Measurements from ENCODE around the gene FN1. TPM values are rescaled to one million over a fixed set of nuclear protein-coding genes. Genes with fewer than 3 reads are reported as not detected.

The FN1 gene
- polyA plus RNA-seq, 1 of the 3 experiments (the other 2 are of a cell fraction) = 1,671 TPM

DNA sequence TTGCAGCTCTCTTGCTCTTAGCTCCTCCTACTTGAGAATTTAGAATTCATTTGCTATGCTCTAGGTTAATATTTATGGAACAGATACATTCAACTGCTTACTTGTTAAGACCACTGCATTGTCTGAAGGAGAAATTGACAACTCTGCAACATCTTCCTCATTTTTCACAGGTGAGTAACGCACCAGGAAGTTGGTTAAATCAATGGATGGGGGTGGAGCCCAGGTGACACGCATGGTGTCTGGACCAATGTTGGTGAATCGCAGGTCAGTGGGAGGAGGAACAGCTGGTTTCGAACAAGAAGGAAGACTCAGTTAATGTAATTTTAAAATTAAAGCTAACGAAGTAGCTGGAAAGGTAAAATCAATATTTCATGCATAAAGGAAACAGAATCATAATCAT lies 44.3 kb downstream of the FN1 start (continued):
- TF ChIP-seq, protein P1, sequence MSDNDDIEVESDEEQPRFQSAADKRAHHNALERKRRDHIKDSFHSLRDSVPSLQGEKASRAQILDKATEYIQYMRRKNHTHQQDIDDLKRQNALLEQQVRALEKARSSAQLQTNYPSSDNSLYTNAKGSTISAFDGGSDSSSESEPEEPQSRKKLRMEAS (IDR thresholded peaks at IDR 0.05; ENCODE audit: low read depth) = no peak
- TF ChIP-seq, protein P2, sequence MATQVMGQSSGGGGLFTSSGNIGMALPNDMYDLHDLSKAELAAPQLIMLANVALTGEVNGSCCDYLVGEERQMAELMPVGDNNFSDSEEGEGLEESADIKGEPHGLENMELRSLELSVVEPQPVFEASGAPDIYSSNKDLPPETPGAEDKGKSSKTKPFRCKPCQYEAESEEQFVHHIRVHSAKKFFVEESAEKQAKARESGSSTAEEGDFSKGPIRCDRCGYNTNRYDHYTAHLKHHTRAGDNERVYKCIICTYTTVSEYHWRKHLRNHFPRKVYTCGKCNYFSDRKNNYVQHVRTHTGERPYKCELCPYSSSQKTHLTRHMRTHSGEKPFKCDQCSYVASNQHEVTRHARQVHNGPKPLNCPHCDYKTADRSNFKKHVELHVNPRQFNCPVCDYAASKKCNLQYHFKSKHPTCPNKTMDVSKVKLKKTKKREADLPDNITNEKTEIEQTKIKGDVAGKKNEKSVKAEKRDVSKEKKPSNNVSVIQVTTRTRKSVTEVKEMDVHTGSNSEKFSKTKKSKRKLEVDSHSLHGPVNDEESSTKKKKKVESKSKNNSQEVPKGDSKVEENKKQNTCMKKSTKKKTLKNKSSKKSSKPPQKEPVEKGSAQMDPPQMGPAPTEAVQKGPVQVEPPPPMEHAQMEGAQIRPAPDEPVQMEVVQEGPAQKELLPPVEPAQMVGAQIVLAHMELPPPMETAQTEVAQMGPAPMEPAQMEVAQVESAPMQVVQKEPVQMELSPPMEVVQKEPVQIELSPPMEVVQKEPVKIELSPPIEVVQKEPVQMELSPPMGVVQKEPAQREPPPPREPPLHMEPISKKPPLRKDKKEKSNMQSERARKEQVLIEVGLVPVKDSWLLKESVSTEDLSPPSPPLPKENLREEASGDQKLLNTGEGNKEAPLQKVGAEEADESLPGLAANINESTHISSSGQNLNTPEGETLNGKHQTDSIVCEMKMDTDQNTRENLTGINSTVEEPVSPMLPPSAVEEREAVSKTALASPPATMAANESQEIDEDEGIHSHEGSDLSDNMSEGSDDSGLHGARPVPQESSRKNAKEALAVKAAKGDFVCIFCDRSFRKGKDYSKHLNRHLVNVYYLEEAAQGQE (IDR thresholded peaks at IDR 0.05; ENCODE audit: low read depth, low read length) = no peak
- no peak for TF ChIP-seq GATA2 (CRISPR knock-in tag; IDR thresholded peaks at IDR 0.05)
- no peak for TF ChIP-seq NRF1 (IDR thresholded peaks at IDR 0.05; ENCODE audit: low read depth, low read length)

DNA sequence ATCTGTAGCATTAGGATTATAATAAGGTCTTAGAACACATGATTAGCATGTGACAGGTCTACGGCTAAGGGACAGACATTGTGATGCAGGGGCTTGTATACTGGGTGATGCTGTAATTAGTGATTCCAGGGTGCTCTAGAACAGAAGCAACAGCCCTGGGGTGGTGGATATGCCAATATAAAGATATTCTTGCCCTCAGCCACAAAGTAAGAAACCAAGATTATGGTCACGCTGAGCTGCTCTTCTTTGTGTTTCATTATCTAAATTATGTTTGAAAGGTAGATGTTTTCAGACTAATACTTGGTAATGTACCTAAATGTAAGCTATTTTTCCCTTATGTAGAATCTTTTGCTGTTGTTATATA lies 45.3 kb downstream of the FN1 start:
- DNase-seq = no peak
- peaks cover 61 to 100% of the 10 kb centered on the region in 2 experiments for H3K36me3 ChIP-seq (replicated peaks in 1 of 2; ENCODE audit: control insufficient read depth in 1 of 2, insufficient read depth in 2 of 2, low read length in 1 of 2)
- no peaks in the 10 kb centered on the region for H3K4me1 ChIP-seq (ENCODE audit: control insufficient read depth in 1 of 2, insufficient read depth in 2 of 2, low read depth in 1 of 2, low read length in 1 of 2)
- peaks cover 91% of the 10 kb centered on the region for H3F3A ChIP-seq (replicated peaks; ENCODE audit: insufficient read depth)
- H3K4me3 ChIP-seq (ENCODE audit: low read depth in 2 of 2, low read length in 1 of 2) = no peak overlapping the region
- WGBS (ENCODE audit: low lambda C conversion rate) = 95% methylated on average over 2 of the region's 2 CpGs
- no peak overlapping the region for H3K9ac ChIP-seq
- CTCF ChIA-PET = no interaction called here
- H3K4me2 ChIP-seq = no peak overlapping the region
- H4K20me1 ChIP-seq (ENCODE audit: insufficient read depth) = peaks cover 51% of the 10 kb centered on the region
- H3K79me2 ChIP-seq (ENCODE audit: insufficient read depth) = peaks cover 58% of the 10 kb centered on the region
- H3K27me3 ChIP-seq (ENCODE audit: insufficient read depth) = no peaks in the 10 kb centered on the region
- no peak overlapping the region for H2AFZ ChIP-seq (ENCODE audit: low read depth)
- H3K27ac ChIP-seq (ENCODE audit: low read depth in 2 of 2, low read length in 1 of 2) = peak overlapping the region in 1 of 2 experiments; percentile 42; a peak in 2 of 4 replicates
- POLR2A ChIA-PET = no interaction called here
- H3K9me2 ChIP-seq = no peaks in the 10 kb centered on the region
- no peaks in the 10 kb centered on the region for H3K9me3 ChIP-seq
- TF ChIP-seq YY1 (IDR thresholded peaks at IDR 0.05; ENCODE audit: low read depth) = no peak
- TF ChIP-seq SMC3 (IDR thresholded peaks at IDR 0.05; ENCODE audit: low read depth, low read length) = no peak
- no peak for TF ChIP-seq NFIC (IDR thresholded peaks at IDR 0.05; ENCODE audit: borderline replicate concordance)
- TF ChIP-seq SIN3A (IDR thresholded peaks at IDR 0.05; ENCODE audit: borderline replicate concordance, low read depth, low read length) = no peak
- no peak for TF ChIP-seq CHD2 (IDR thresholded peaks at IDR 0.05; ENCODE audit: low read length, partially characterized antibody)
- TF ChIP-seq RFX5 (IDR thresholded peaks at IDR 0.05; ENCODE audit: low read length) = no peak
- TF ChIP-seq RCOR1 (IDR thresholded peaks at IDR 0.05; ENCODE audit: low read length) = no peak
- TF ChIP-seq POLR2AphosphoS5 (IDR thresholded peaks at IDR 0.05; ENCODE audit: low read depth, low read length) = no peak
- TF ChIP-seq, protein P3, sequence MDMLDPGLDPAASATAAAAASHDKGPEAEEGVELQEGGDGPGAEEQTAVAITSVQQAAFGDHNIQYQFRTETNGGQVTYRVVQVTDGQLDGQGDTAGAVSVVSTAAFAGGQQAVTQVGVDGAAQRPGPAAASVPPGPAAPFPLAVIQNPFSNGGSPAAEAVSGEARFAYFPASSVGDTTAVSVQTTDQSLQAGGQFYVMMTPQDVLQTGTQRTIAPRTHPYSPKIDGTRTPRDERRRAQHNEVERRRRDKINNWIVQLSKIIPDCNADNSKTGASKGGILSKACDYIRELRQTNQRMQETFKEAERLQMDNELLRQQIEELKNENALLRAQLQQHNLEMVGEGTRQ (IDR thresholded peaks at IDR 0.05; ENCODE audit: borderline replicate concordance, low read depth, low read length) = no peak
- TF ChIP-seq RAD21 (IDR thresholded peaks at IDR 0.05; ENCODE audit: low read length) = no peak
- TF ChIP-seq GABPA (IDR thresholded peaks at IDR 0.05; ENCODE audit: low read depth) = no peak
- no peak for TF ChIP-seq TEAD4 (IDR thresholded peaks at IDR 0.05; ENCODE audit: borderline replicate concordance, insufficient read depth)
- TF ChIP-seq, protein P1 (IDR thresholded peaks at IDR 0.05; ENCODE audit: low read depth) = no peak
- TF ChIP-seq EZH2phosphoT487 (IDR thresholded peaks at IDR 0.05; ENCODE audit: borderline replicate concordance, low read depth) = no peak
- TF ChIP-seq, protein P2 (IDR thresholded peaks at IDR 0.05; ENCODE audit: low read depth, low read length) = no peak
- TF ChIP-seq ELF1 (IDR thresholded peaks at IDR 0.05) = no peak
- TF ChIP-seq EP300 (IDR thresholded peaks at IDR 0.05; ENCODE audit: borderline replicate concordance in 1 of 2, low read depth in 1 of 2, low read length in 1 of 2) = no peak
- TF ChIP-seq, protein P4, sequence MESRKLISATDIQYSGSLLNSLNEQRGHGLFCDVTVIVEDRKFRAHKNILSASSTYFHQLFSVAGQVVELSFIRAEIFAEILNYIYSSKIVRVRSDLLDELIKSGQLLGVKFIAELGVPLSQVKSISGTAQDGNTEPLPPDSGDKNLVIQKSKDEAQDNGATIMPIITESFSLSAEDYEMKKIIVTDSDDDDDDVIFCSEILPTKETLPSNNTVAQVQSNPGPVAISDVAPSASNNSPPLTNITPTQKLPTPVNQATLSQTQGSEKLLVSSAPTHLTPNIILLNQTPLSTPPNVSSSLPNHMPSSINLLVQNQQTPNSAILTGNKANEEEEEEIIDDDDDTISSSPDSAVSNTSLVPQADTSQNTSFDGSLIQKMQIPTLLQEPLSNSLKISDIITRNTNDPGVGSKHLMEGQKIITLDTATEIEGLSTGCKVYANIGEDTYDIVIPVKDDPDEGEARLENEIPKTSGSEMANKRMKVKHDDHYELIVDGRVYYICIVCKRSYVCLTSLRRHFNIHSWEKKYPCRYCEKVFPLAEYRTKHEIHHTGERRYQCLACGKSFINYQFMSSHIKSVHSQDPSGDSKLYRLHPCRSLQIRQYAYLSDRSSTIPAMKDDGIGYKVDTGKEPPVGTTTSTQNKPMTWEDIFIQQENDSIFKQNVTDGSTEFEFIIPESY (IDR thresholded peaks at IDR 0.05; ENCODE audit: borderline replicate concordance, low read depth) = no peak

Measured in SK-N-SH (cell line).